ENCODE measurements around the gene ACTMAP.

DNA sequence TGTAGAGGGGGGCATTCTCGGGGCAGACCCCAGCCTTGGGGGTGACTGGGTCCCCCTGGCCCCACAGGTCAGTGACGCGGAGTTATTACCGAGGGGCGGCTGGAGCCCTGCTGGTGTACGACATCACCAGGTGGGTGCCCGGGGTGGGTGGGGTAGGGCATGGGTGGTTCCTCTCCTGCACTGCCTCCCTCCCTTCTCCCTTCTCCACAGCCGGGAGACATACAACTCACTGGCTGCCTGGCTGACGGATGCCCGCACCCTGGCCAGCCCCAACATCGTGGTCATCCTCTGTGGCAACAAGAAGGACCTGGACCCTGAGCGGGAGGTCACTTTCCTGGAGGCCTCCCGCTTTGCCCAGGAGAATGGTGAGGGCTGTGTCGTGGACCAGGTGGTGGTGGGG lies 33.4 kb upstream of the ACTMAP start:
- TF ChIP-seq, protein P1, sequence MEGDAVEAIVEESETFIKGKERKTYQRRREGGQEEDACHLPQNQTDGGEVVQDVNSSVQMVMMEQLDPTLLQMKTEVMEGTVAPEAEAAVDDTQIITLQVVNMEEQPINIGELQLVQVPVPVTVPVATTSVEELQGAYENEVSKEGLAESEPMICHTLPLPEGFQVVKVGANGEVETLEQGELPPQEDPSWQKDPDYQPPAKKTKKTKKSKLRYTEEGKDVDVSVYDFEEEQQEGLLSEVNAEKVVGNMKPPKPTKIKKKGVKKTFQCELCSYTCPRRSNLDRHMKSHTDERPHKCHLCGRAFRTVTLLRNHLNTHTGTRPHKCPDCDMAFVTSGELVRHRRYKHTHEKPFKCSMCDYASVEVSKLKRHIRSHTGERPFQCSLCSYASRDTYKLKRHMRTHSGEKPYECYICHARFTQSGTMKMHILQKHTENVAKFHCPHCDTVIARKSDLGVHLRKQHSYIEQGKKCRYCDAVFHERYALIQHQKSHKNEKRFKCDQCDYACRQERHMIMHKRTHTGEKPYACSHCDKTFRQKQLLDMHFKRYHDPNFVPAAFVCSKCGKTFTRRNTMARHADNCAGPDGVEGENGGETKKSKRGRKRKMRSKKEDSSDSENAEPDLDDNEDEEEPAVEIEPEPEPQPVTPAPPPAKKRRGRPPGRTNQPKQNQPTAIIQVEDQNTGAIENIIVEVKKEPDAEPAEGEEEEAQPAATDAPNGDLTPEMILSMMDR (IDR thresholded peaks at IDR 0.05; ENCODE audit: low read length) = no peak
- TF ChIP-seq EZH2 (optimal IDR thresholded peaks at IDR 0.05; ENCODE audit: low read depth, low read length) = no peak
